Measurements from ENCODE around the gene HAUS1. TPM values are rescaled to one million over a fixed set of nuclear protein-coding genes. Genes with fewer than 3 reads are reported as not detected.

The HAUS1 gene
- total and polyA plus RNA-seq, 2 of the 4 experiments (the other 2 are of a cell fraction): 25.3 to 33.4 TPM

DNA sequence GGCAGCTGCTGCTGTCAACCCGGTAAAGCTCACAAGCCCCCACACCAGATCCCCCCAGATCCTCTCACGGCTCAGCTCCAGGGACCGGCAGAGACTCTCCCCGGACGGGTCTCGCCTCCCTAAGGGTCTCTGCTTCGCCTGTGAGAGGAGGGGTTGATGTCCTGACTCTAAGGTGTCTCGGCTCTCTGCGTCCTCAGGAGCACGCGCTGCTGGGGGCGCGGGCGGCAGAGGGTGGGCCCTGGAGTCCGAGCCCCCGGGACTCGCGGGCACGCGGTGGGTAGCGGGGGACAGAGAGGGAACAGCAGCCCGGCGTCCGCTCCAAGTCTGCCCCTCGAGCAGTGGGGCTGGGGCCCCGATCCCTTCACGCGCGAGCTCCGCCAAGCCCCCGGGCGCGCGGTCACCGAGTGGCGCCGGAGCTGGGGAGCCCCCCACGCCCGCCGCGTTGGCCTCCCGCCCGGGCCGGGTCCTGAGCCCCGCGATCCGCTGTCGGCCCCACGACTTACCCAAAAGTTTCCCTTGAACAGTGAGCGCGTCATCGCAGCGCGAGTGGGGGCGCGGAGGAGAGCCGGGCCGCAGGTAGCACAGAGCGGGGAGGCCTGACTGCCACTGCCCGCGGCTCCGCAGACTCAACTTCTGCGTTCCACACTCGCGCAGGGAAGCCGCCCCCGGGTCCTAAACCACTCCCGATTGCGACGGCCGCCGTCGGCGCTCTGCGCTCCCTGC, 32.4 kb upstream of the HAUS1 start, which contains the start of gene PSTPIP2:
TSS of gene PSTPIP2 (minus strand) at position 608 of the 723 bp plus-strand sequence. CDS start at position 536, 72 bp downstream.
- peak; percentile 54 for DNase-seq
- dilution Hi-C loops (cut with HindIII; ENCODE audit: low sequenced_read_pairs, unreplicated experiment): no loop called here
- peak within 1 kb of the TSS in 1 of 2 experiments; percentile 69; a peak in 1 of 4 replicates for H4K8ac ChIP-seq (ENCODE audit: low read depth in 2 of 2, low read length in 2 of 2)

More for the DNA sequence above, 32.4 kb upstream of the HAUS1 start, which contains the start of gene PSTPIP2:
- WGBS, 2 experiments (ENCODE audit: extremely low coverage in 2 of 2, insufficient read length in 1 of 2): 1% methylated on average over 31 of the region's 75 CpGs; no CpG with 5 or more reads in 1 of the 2 experiments
- Histone ChIP-seq H3K4me2 (ENCODE audit: low read depth, low read length) (peak within 1 kb of the TSS; percentile 90), H3K56ac (ENCODE audit: extremely low read depth, insufficient read depth, low read length) (peak within 1 kb of the TSS; percentile 43; the same call in 1 of the 2 replicates), H3K9me3 (ENCODE audit: control insufficient read depth, insufficient read depth, low read length) (no peaks in the 10 kb centered on the region), H3K23ac (ENCODE audit: low read depth, low read length) (peak within 1 kb of the TSS; percentile 96), H2BK15ac (ENCODE audit: low read depth, low read length) (0 out of 3 replicates have a peak within 1 kb of the TSS, but pooled peaks have one; percentile 21), H3K18ac (ENCODE audit: low read depth, low read length) (peak within 1 kb of the TSS; percentile 47; the same call in 1 of the 2 replicates), H2AFZ (replicated peaks; ENCODE audit: low read length, poor library complexity) (peak within 1 kb of the TSS; percentile 95), H3K4ac (ENCODE audit: low read depth, low read length) (peak within 1 kb of the TSS; percentile 94), H3K4me1 (ENCODE audit: control insufficient read depth, insufficient read depth, low read length) (peaks cover 18% of the 10 kb centered on the region), H3K4me3 (ENCODE audit: insufficient read depth, low read depth, low read length) (peak within 1 kb of the TSS; percentile 79), H3K36me3 (ENCODE audit: control insufficient read depth, insufficient read depth, low read length) (no peaks in the 10 kb centered on the region), H3K14ac (replicated peaks; ENCODE audit: low read depth, low read length) (peak within 1 kb of the TSS; percentile 95), H3K9me1 (ENCODE audit: insufficient read depth, low read length) (peaks cover 6% of the 10 kb centered on the region), H4K20me1 (ENCODE audit: insufficient read depth, low read length) (no peaks in the 10 kb centered on the region; the same call in 1 of the 2 replicates), H2BK5ac (ENCODE audit: low read depth, low read length, poor library complexity, severe bottlenecking) (peak within 1 kb of the TSS; percentile 27), H3K27me3 (ENCODE audit: control insufficient read depth, insufficient read depth, low read length) (no peaks in the 10 kb centered on the region), H2AK9ac (replicated peaks; ENCODE audit: low read depth, low read length, poor library complexity) (peak within 1 kb of the TSS; percentile 92), H4K5ac (ENCODE audit: low read depth, low read length) (peak within 1 kb of the TSS; percentile 49; the same call in 1 of the 2 replicates), H2BK120ac (ENCODE audit: low read depth, low read length) (peak within 1 kb of the TSS; percentile 64), H2BK20ac (ENCODE audit: low read depth, low read length) (no peak within 1 kb of the TSS), H3K79me1 (ENCODE audit: low read depth in 1 of 2, low read length in 2 of 2) (peaks cover 7 to 42% of the 10 kb centered on the region in 2 experiments; a peak in 3 of 4 replicates), H4K91ac (ENCODE audit: insufficient read depth, low read depth, low read length) (peak within 1 kb of the TSS; percentile 52; the same call in 1 of the 2 replicates), H2AK5ac (ENCODE audit: low read depth, low read length) (peak within 1 kb of the TSS; percentile 73), H3K27ac (ENCODE audit: insufficient read depth, low read length) (peak within 1 kb of the TSS; percentile 9), H3K9ac (ENCODE audit: low read depth, low read length) (peak within 1 kb of the TSS; percentile 88)
- intact Hi-C loops (cut with micrococcal nuclease) (loop anchor here (2.0 to 5.0 kb wide), 2 partner anchors 97 to 145 kb away; no protein-coding TSS in a partner anchor), in situ Hi-C loops (cut with MboI; ENCODE audit: low sequenced_read_pairs) (loop anchor here (5.0 to 10.0 kb wide), 2 partner anchors 95 to 407 kb away; no protein-coding TSS in a partner anchor)
- peak; percentile 78 for ATAC-seq (ENCODE audit: low read depth)
- BruUV-seq (replicated peaks): no TSS peak
- ChIA-PET CTCF (no interaction called here), POLR2A (ENCODE audit: unreplicated experiment) (no interaction called here)
- TF ChIP-seq POLR2A (IDR thresholded peaks at IDR 0.05; ENCODE audit: low read depth, low read length) (no peak), BHLHE40 (IDR thresholded peaks at IDR 0.05; ENCODE audit: low read depth, low read length) (no peak), MAZ (IDR thresholded peaks at IDR 0.05; ENCODE audit: borderline replicate concordance, low read depth, low read length) (peak; percentile 30; the same call in 1 of the 2 replicates)
- TF ChIP-seq, protein P1, sequence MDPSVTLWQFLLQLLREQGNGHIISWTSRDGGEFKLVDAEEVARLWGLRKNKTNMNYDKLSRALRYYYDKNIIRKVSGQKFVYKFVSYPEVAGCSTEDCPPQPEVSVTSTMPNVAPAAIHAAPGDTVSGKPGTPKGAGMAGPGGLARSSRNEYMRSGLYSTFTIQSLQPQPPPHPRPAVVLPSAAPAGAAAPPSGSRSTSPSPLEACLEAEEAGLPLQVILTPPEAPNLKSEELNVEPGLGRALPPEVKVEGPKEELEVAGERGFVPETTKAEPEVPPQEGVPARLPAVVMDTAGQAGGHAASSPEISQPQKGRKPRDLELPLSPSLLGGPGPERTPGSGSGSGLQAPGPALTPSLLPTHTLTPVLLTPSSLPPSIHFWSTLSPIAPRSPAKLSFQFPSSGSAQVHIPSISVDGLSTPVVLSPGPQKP (IDR thresholded peaks at IDR 0.05; ENCODE audit: borderline replicate concordance, low read depth, low read length): no peak

All from IMR-90 (cell line).